ENCODE results near the gene COBL.

- TF ChIP-seq FOXM1 (IDR thresholded peaks at IDR 0.05; ENCODE audit: borderline replicate concordance) (no peak), FOXA1 (IDR thresholded peaks at IDR 0.05) (no peak), SP1 (IDR thresholded peaks at IDR 0.05) (no peak)
These were observed 53.6 kb downstream of the COBL start for GRCh38 chr7:51262796-51263531.
